ENCODE data around the gene ZDHHC14.
"Not testable (repeated sequence)": the region's sequence is repeated elsewhere in the genome, so short reads cannot be mapped to it uniquely, and the experiment has no call there.

The ZDHHC14 gene

DNA sequence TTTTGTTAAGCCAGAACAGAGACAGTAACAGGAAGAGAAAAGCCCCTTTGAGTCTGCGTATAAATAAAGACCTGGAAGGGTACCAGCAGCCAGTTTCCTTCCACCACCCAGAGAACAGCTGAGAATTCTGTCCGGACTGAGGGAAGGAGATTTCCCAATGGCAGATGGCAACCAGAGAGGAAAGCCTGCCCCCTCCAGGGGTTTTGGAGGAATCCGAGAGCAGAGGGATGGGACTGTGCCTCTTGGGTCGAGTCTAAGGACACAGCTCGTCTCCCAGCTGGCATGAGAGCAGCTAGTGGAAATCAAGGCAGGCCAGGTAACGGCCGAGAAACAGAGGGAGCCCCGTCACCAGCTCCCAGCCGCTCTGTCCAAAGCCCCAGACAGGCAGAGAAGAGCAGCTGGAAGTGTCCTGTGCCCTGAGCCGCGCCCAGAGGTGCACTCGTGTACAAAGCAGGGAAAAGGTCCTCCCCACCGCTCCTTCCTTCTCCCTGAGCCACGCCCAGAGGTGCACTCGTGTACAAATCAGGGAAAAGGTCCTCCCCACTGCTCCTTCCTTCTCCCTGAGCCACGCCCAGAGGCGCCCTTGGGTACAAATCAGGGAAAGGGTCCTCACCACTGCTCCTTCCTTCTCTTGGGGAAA lies 308.1 kb downstream of the ZDHHC14 start:
- Mint-ChIP-seq H3K36me3 (ENCODE audit: low read depth) (no peaks in the 10 kb centered on the region), H3K27ac (no peak overlapping the region), H3K27me3 (peaks cover 8% of the 10 kb centered on the region), H3K9me3 (no peaks in the 10 kb centered on the region), H3K4me3 (no peak overlapping the region), H3K4me1 (ENCODE audit: low read depth) (no peaks in the 10 kb centered on the region)

DNA sequence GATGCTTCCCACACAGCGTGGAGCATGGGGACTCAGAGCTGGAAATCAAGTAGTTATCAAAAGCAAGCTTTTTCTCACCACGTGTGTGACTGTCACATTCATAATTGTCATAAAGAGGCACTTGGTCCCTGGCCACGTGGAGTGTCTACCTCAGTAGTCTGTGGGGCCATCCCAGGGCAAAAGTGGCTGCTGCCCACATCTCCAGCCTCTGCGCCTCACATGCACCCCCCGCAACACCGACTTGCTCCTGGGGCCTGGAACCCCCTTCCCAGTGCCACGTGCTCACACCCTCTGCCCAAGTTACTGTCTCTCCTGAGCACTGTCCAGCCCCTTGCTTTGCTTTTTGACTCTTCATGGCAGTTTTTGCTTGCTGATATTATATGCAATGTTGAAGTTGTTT lies 308.9 kb downstream of the ZDHHC14 start:
- H3K9me3 Mint-ChIP-seq: no peaks in the 10 kb centered on the region
- no peaks in the 10 kb centered on the region for H3K4me1 Mint-ChIP-seq (ENCODE audit: low read depth)
- no peak overlapping the region for H3K4me3 Mint-ChIP-seq
- H3K27ac Mint-ChIP-seq: no peak overlapping the region
- no peaks in the 10 kb centered on the region for H3K36me3 Mint-ChIP-seq (ENCODE audit: low read depth)
- peaks cover 11% of the 10 kb centered on the region for H3K27me3 Mint-ChIP-seq

DNA sequence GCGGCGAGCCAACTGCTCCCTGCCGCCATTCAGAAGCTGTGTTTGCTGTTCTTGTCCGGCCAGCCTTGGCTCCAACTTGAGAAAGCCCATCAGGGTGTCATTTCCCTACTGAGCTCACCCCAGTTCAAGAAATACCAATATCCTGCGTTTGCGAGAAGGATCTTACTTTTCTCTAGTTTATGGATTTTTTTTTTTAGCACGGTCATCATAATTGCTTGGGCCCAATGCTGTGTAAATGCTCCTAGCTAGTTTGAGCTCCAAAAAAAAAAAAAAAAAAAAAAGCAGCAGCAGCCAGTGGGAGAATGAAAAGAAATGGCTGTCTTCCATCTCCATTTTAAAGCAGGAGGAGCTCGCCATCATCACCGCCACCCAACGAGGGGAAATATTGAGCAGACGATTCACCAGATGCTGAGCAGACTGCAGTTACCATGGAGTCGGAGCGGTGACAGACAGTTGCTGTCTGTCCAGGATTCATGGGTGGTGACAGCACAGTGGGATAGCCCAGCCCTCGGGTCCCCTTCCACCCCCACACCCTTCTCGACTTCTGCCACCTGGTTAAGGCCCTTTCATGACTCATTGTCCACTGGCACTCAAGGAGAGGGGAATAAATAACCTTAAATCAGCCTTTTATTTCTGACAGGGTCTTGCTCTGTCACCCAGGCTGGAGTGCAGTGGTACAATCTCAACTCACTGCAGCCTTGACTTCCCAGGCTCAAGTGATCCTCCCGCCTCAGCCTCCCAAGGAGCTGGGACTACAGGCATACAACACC lies 309.6 kb downstream of the ZDHHC14 start:
- no peaks in the 10 kb centered on the region for H3K36me3 Mint-ChIP-seq (ENCODE audit: low read depth)
- no peaks in the 10 kb centered on the region for H3K9me3 Mint-ChIP-seq
- H3K4me1 Mint-ChIP-seq (ENCODE audit: low read depth): no peaks in the 10 kb centered on the region
- no peak overlapping the region for H3K27ac Mint-ChIP-seq
- no peak overlapping the region for H3K4me3 Mint-ChIP-seq
- H3K27me3 Mint-ChIP-seq: peaks cover 11% of the 10 kb centered on the region

DNA sequence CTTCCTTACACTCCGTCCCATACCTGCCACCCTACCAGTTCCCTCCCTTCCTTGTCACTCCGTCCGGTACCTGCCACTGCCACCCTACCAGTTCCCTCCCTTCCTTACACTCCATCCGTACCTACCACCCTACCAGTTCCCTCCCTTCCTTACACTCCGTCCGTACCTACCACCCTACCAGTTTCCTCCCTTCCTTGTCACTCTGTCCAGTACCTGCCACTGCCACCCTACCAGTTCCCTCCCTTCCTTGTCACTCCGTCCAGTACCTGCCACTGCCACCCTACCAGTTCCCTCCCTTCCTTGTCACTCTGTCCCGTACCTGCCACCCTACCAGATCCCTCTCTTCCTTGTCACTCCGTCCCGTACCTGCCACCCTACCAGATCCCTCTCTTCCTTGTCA lies 310.6 kb downstream of the ZDHHC14 start:
- H3K36me3 Mint-ChIP-seq (ENCODE audit: low read depth); H3K9me3 Mint-ChIP-seq; H3K4me3 Mint-ChIP-seq; H3K4me1 Mint-ChIP-seq (ENCODE audit: low read depth); H3K27ac Mint-ChIP-seq: not testable (repeated sequence)
- peaks cover 11% of the 10 kb centered on the region for H3K27me3 Mint-ChIP-seq

DNA sequence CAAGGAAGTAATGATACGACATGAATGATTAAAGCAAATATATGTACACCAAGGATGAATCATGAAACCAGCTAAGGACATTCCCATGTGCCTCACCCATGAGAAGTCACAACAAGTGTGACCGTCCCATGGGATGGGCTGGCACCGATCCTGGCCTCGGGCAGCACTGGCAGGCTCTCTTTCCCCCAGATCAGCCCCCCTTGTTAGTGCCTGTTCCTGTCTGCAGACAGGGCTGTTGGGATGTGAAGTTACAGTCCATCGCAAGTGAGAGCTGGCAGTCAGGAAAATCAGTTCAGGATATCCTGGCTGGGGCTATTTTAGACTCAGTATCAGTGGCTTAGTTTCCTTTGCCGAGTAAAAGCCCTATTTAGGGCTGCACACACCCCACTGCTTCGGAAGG lies 312.9 kb downstream of the ZDHHC14 start:
- Mint-ChIP-seq H3K27me3 (peaks cover 11% of the 10 kb centered on the region), H3K9me3 (peaks cover 5% of the 10 kb centered on the region), H3K27ac (no peak overlapping the region), H3K36me3 (ENCODE audit: low read depth) (no peaks in the 10 kb centered on the region), H3K4me3 (no peak overlapping the region), H3K4me1 (ENCODE audit: low read depth) (no peaks in the 10 kb centered on the region)

- Mint-ChIP-seq H3K9me3 (peaks cover 5% of the 10 kb centered on the region), H3K36me3 (ENCODE audit: low read depth) (no peaks in the 10 kb centered on the region), H3K4me3 (no peak overlapping the region), H3K4me1 (ENCODE audit: low read depth) (no peaks in the 10 kb centered on the region), H3K27ac (no peak overlapping the region), H3K27me3 (peaks cover 11% of the 10 kb centered on the region)
Observed at GRCh38 chr6:157695301-157696040, 314.5 kb downstream of the ZDHHC14 start.

DNA sequence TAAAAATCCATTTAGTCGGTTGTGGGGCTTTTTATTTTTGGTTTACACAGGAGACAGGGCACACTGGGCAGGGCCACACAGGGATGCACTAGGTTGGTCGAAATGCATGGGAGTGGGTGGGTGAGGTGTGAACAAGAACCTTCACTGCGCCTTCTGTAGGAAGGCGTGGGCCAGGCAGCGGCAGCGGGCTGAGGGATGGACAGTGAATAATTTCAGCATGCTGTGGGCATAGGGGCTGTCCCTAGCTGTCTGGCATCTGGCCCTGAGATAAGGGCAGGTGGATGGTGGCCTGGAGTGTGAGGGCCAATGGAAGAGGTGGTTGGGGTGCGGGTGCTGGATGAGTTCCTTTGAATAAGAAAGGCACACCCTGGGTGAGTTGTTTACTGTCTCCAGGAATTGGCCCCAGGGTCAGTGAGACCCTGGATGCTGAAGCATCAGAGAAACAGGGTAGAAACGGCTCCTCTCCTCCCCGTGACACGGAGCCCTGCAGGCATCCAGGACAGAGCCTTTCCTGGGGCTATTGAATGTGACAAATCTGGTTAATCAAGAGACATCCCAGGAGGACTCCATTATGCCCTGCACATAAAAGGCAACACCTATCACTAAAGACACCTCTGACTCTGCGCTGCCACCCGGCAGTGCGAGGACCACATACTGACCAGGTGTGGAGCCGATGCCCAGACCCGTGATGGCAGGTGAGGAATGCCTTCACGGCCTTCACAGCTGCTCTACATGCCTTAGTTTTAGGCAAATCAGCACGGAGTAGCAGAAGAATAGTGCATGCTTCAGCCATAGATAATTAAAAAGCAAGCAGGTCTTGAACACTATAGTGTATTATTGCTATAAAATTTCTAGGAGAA lies 319.0 kb downstream of the ZDHHC14 start:
- H3K36me3 Mint-ChIP-seq (ENCODE audit: low read depth): no peaks in the 10 kb centered on the region
- peaks cover 5% of the 10 kb centered on the region for H3K9me3 Mint-ChIP-seq
- H3K27ac Mint-ChIP-seq: no peak overlapping the region
- H3K4me1 Mint-ChIP-seq (ENCODE audit: low read depth): no peaks in the 10 kb centered on the region
- H3K4me3 Mint-ChIP-seq: no peak overlapping the region
- no peaks in the 10 kb centered on the region for H3K27me3 Mint-ChIP-seq

GRCh38 chr6:157706351-157706750 lies 325.4 kb downstream of the ZDHHC14 start:
- not testable (repeated sequence) for H3K27ac Mint-ChIP-seq, H3K27me3 Mint-ChIP-seq, H3K9me3 Mint-ChIP-seq

GRCh38 chr6:157706883-157707282 lies 325.9 kb downstream of the ZDHHC14 start:
- H3K9me3 Mint-ChIP-seq: no peaks in the 10 kb centered on the region
- H3K4me3 Mint-ChIP-seq: no peak overlapping the region
- no peak overlapping the region for H3K27ac Mint-ChIP-seq
- H3K27me3 Mint-ChIP-seq: no peaks in the 10 kb centered on the region
- H3K36me3 Mint-ChIP-seq (ENCODE audit: low read depth): no peaks in the 10 kb centered on the region
- peaks cover 4% of the 10 kb centered on the region for H3K4me1 Mint-ChIP-seq (ENCODE audit: low read depth)

More at GRCh38 chr6:157706351-157706750, 325.4 kb downstream of the ZDHHC14 start:
- not testable (repeated sequence) for H3K36me3 Mint-ChIP-seq (ENCODE audit: low read depth); H3K4me3 Mint-ChIP-seq; H3K4me1 Mint-ChIP-seq (ENCODE audit: low read depth)

GRCh38 chr6:157707576-157707975 lies 326.6 kb downstream of the ZDHHC14 start:
- Mint-ChIP-seq H3K27me3 (no peaks in the 10 kb centered on the region), H3K9me3 (no peaks in the 10 kb centered on the region), H3K27ac (no peak overlapping the region), H3K4me3 (no peak overlapping the region), H3K36me3 (ENCODE audit: low read depth) (no peaks in the 10 kb centered on the region), H3K4me1 (ENCODE audit: low read depth) (peaks cover 4% of the 10 kb centered on the region)

GRCh38 chr6:157708239-157708638 lies 327.2 kb downstream of the ZDHHC14 start:
- no peak overlapping the region for H3K4me3 Mint-ChIP-seq
- no peaks in the 10 kb centered on the region for H3K36me3 Mint-ChIP-seq (ENCODE audit: low read depth)

DNA sequence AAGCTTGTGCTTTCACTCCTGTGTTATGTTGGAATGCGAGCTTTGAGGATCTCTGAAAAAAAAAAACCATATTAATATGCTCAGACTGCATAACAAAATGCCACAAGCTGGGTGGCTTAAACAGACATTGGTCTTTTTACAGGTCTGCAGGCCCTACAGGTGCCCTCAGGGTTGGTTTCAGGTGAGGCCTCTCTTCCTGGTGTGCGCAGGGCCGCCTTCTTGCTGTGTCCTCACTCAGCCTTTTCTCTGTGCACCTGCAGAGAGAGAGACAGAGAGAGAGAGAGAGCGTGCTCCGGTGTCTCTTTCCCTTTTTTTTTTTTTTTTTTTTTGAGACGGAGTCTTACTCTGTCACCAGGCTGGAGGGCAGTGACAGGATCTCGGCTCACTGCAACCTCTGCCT lies 327.9 kb downstream of the ZDHHC14 start:
- Mint-ChIP-seq H3K27ac (no peak overlapping the region), H3K4me1 (ENCODE audit: low read depth) (peaks cover 4% of the 10 kb centered on the region), H3K9me3 (no peaks in the 10 kb centered on the region), H3K27me3 (no peaks in the 10 kb centered on the region), H3K4me3 (no peak overlapping the region), H3K36me3 (ENCODE audit: low read depth) (no peaks in the 10 kb centered on the region)

More at GRCh38 chr6:157708239-157708638, 327.2 kb downstream of the ZDHHC14 start:
- Mint-ChIP-seq H3K4me1 (ENCODE audit: low read depth) (peaks cover 4% of the 10 kb centered on the region), H3K27ac (no peak overlapping the region), H3K9me3 (no peaks in the 10 kb centered on the region), H3K27me3 (no peaks in the 10 kb centered on the region)

- H3K27ac Mint-ChIP-seq: no peak overlapping the region
- no peaks in the 10 kb centered on the region for H3K27me3 Mint-ChIP-seq
- no peaks in the 10 kb centered on the region for H3K9me3 Mint-ChIP-seq
- no peaks in the 10 kb centered on the region for H3K36me3 Mint-ChIP-seq (ENCODE audit: low read depth)
- no peak overlapping the region for H3K4me3 Mint-ChIP-seq
- H3K4me1 Mint-ChIP-seq (ENCODE audit: low read depth): peaks cover 4% of the 10 kb centered on the region
Observed at GRCh38 chr6:157709555-157709954, 328.6 kb downstream of the ZDHHC14 start.

- Mint-ChIP-seq H3K4me1 (ENCODE audit: low read depth) (peaks cover 4% of the 10 kb centered on the region), H3K36me3 (ENCODE audit: low read depth) (no peaks in the 10 kb centered on the region), H3K27me3 (no peaks in the 10 kb centered on the region), H3K4me3 (no peak overlapping the region), H3K27ac (no peak overlapping the region), H3K9me3 (no peaks in the 10 kb centered on the region)
Observed at GRCh38 chr6:157710604-157711003, 329.6 kb downstream of the ZDHHC14 start.

Data from stimulated activated naive CD8-positive, alpha-beta T cell treated with anti-CD3 and anti-CD28 coated beads, Interleukin-15, Interleukin-2, amounts not matched to agents 100 ng/mL and 50 ng/mL, for 24 hours (primary cell).